Epidermal melanocyte (primary cell): ENCODE measurements around the gene RNU1-3.
A peak's percentile ranks its signal among the peaks of the same experiment; 100 is the strongest.
"Not testable (repeated sequence)": the region's sequence is repeated elsewhere in the genome, so short reads cannot be mapped to it uniquely, and the experiment has no call there.

Experiments
- DNase-seq: peaks from one replicate; pipeline ENCODE4 v3.0.0; 2011; ENCODE audit warnings: low spot score; ENCODE audit not compliant: insufficient read length

Gene RNU1-3

DNA sequence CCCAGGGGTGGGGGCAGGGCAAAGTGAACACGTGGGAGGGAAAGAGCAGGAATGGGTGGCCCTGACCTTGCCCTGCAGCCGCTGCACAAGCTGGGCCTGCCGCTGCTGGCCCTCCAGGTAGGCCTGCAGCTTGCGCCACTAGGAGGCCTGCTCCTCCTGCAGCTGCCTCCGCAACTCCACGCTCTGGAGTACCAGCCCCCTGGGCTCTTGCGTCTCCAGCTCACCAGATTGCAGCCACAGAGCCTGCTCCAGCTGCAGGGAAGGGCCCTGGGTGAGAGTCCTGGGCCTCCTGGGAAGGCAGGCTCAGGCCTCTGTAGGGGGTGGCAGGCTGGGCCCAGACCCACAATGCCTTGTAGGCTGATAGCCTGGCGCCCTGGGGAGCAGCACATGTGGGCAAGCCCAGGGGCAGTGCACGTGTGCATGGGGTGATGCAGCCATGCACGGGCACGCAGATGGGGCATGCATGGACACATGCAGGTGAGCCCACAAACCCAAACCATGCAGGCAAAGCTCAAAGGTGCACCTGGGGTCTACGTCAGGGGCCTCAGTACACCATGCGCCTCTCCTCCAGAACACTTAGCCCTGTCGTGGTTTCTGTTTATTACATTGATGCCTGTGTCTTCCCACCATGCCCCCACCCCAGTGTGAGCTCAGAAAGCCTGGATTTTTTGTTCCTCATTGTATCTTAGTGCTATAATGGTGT lies 9.6 kb downstream of the RNU1-3 start:
- DNase-seq, result not testable (repeated sequence)

- DNase-seq, result not testable (repeated sequence)
Measured at GRCh38 chr1:16656574-16656973, 10.2 kb downstream of the RNU1-3 start.

DNA sequence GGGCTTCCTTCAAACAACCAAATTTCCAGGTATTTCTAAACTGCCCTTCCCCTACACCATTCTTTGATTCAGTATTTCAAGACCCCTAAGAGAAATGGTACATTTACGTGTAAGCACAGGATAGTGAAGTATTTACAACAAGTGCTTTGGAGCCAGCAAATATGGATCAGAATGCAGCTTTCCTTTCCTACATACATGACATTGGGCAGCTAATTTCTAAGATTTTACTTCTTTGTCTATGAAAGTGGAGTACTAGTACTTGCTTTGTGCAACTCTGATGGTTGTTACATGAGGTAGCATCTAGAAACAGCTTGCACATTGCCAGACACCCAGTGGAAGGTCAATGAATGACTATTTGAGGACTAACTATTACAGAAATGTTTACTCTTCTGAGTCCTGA lies 15.2 kb downstream of the RNU1-3 start:
- not testable (repeated sequence) for DNase-seq

- DNase-seq, result not testable (repeated sequence)
Measured at GRCh38 chr1:16649960-16650359, 16.8 kb downstream of the RNU1-3 start.

- DNase-seq, result not testable (repeated sequence)
Measured at GRCh38 chr1:16649390-16649789, 17.4 kb downstream of the RNU1-3 start.

- DNase-seq, result not testable (repeated sequence)
Measured at GRCh38 chr1:16648756-16649155, 18.0 kb downstream of the RNU1-3 start.

DNA sequence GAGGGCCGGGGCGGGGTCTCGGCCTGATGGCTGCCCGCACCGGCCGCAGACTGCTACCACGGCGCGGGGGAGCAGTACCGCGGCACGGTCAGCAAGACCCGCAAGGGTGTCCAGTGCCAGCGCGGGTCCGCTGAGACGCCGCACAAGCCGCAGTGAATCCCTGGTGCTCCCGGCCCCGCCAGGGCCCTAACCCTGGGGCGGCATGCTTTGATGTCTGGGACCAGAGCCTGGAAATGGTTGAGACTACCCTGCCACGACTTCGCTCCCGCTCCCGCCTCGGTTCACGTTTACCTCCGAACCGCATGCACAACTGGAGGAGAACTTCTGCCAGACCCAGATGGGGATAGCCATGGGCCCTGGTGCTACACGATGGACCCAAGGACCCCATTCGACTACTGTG lies 18.5 kb downstream of the RNU1-3 start:
- not testable (repeated sequence) for DNase-seq

GRCh38 chr1:16647179-16648176 lies 19.3 kb downstream of the RNU1-3 start:
- DNase-seq, result not testable (repeated sequence)

GRCh38 chr1:16646716-16647115 lies 20.0 kb downstream of the RNU1-3 start:
- DNase-seq, result not testable (repeated sequence)

GRCh38 chr1:16646061-16646664 lies 20.6 kb downstream of the RNU1-3 start:
- not testable (repeated sequence) for DNase-seq

DNA sequence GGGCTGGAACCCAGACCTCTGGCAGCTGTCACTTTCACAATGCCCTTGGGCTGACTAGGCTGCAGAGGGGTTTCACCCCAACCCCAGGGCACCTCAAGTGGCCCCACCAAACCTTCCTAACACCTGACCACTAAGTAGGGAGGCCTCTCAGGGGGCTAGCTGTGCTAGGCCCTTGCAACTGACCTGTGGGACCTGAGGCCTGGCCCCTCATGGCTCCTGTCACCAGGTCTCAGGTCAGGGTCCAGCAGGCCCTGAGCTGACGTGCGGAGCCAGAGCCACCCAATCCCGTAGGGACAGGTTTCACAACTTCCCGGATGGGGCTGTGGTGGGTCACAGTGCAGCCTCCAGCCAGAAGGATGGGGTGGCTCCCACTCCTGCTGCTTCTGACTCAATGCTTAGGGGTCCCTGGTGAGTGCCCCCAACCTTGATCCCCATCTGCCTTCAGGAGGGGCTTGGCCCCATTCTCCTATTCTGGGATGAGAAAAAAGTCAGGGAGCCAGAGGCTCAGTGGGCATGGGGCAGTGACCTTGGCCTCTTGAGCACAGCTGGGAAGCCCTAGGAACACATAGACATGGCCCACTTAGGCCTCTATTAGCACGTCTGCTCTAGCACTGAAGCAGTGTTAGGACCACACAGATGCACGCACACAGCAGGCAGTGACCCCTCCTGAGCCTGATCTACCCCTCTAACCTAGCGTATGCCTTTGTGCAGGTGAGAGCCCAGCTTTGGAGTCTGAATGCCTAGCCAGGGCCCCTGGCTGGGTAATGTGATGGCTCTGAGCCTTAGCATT lies 21.3 kb downstream of the RNU1-3 start:
- DNase-seq, result peak; percentile 14

DNA sequence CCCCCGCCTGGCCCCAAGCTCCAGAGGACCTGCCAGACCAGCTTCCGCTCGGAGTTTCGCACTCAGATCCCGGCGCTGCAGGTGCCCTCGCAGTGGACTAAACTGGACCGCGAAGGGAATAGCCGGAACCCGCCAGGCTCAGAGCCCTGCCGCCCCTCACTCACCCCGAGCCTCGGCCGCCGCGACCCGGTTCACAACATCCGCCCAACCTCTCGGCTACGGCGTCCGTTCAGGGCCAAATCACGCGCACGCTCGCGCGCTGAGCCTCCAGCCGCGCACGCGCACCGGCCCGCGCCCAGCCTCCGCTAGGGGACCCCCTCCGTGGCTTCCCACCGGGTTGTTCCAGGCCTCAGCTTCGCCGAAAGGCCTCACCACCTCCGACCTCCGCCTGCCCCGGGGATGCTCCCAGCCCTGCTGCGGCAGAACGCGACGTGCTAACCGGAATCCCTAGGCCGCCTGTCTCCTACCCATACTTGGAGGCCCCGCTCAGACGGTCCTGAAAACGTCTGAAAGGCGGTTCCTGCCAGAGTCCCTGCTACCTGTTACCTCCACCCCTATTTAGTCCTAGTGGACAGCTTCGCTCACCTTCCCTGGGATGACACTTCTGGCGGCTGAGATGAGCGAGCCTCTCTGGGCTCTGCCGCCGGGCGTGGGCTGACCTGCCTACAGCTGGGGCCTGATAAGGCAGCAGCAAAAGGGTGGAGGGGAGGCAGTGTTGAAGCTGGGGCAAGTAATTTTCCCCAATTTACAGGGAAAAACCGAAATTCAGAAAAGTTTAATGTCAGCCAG lies 22.1 kb downstream of the RNU1-3 start:
- DNase-seq, result peak; percentile 99

- DNase-seq, result no peak
Measured at GRCh38 chr1:16644193-16644481, 22.6 kb downstream of the RNU1-3 start.

GRCh38 chr1:16643476-16644192 lies 23.1 kb downstream of the RNU1-3 start:
- DNase-seq, result not testable (repeated sequence)

- not testable (repeated sequence) for DNase-seq
Measured at GRCh38 chr1:16643001-16643411, 23.7 kb downstream of the RNU1-3 start.

- not testable (repeated sequence) for DNase-seq
Measured at GRCh38 chr1:16642025-16642966, 24.5 kb downstream of the RNU1-3 start.

GRCh38 chr1:16641159-16641975 lies 25.4 kb downstream of the RNU1-3 start:
- not testable (repeated sequence) for DNase-seq
